Right atrium auricular region (tissue), 2 donors: Measurements from ENCODE around the gene PNMA6E. TPM values are rescaled to one million over a fixed set of nuclear protein-coding genes. Genes with fewer than 3 reads are reported as not detected.

Experiments used
- DNase-seq: peaks from one replicate; pipeline ENCODE4 v3.0.0-alpha.2; 2019; ENCODE audit warnings: low spot score
- H3K27ac ChIP-seq, 2 donors: fragments of 200-600 bp; sonication (generic); 1 replicate in 1 of 2; 2 replicates in 1 of 2; pipeline ENCODE4 v1.5.1; 2016 to 2019
- H3K27me3 ChIP-seq, 2 donors: fragments of 200-600 bp; sonication (generic); one replicate each; pipeline versions ENCODE4 v1.5.1 to v1.6.0; 2017 to 2019
- H3K36me3 ChIP-seq: fragments of 200-600 bp; sonication (generic); one replicate; pipeline ENCODE4 v1.5.1; 2016
- H3K4me1 ChIP-seq, 2 donors: fragments of 200-600 bp; sonication (generic); one replicate each; pipeline versions ENCODE4 v1.5.1 to v1.6.0; 2017 to 2019
- H3K4me3 ChIP-seq, 2 donors: fragments of 200-600 bp; sonication (generic); 1 replicate in 1 of 2; 2 replicates in 1 of 2; pipeline ENCODE4 v1.5.1; 2017 to 2019; ENCODE audit warnings: mild to moderate bottlenecking in 1 of 2, moderate library complexity in 1 of 2
- H3K9me3 ChIP-seq, 2 donors: fragments of 200-600 bp; sonication (generic); one replicate each; pipeline ENCODE4 v1.5.1; 2019
- CTCF ChIP-seq, 2 donors: fragments of 200-600 bp; sonication (generic); IDR thresholded peaks; one replicate each; pipeline ENCODE4 v1.5.1; 2019; ENCODE audit warnings: antibody characterized with exemption in 2 of 2
- total RNA-seq, 2 donors: library from RNA; depleted of rRNA; stranded (reverse); fragments of >200 nt; gene quantifications; one replicate each; pipeline ENCODE4 v1.1.0, GENCODE V29; 2016

Gene PNMA6E
- total RNA-seq, 2 donors from 2014 or later, result not detected

GRCh38 chrX:153347530-153347929, 53.6 kb downstream of the PNMA6E start:
- H3K27me3 ChIP-seq, result no peaks in the 10 kb centered on the region
- no peak overlapping the region for H3K27ac ChIP-seq
- H3K4me1 ChIP-seq, result no peaks in the 10 kb centered on the region
- peaks cover 19% of the 10 kb centered on the region for H3K36me3 ChIP-seq
- H3K9me3 ChIP-seq, result no peaks in the 10 kb centered on the region
- TF ChIP-seq CTCF (IDR thresholded peaks at IDR 0.05), result no peak
- no peak for DNase-seq
- H3K4me3 ChIP-seq, result no peak overlapping the region

Other genes starting within 250 kb of the PNMA6E start
- not detected for gene MAGEA1, start 222.1 kb downstream of the PNMA6E start, total RNA-seq
- gene PNMA6F, start 79.6 kb downstream of the PNMA6E start, total RNA-seq, result not detected
- 1 to 10 TPM; 5.9 to 7.2 TPM for gene ZNF275, start 67.2 kb downstream of the PNMA6E start, total RNA-seq
- 1 to 10 TPM in 1 of 2 donors, under 1 TPM in 1; 0.85 to 1.6 TPM for gene ZFP92, start 10.1 kb upstream of the PNMA6E start, total RNA-seq
- under 1 TPM in 1 of 2 donors, not detected in 1; 0.94 TPM for gene TREX2, start 44.7 kb upstream of the PNMA6E start, total RNA-seq
- gene HAUS7, start 69.2 kb upstream of the PNMA6E start, total RNA-seq, result 10 to 100 TPM; 10.5 to 15.9 TPM
- 100 to 1,000 TPM; 141 to 206 TPM for gene BGN, start 93.6 kb upstream of the PNMA6E start, total RNA-seq
- not detected for gene ATP2B3, start 116.3 kb upstream of the PNMA6E start, total RNA-seq
- 10 to 100 TPM; 48.0 to 65.0 TPM for gene CCNQ, start 197.8 kb upstream of the PNMA6E start, total RNA-seq
- gene DUSP9, start 245.9 kb upstream of the PNMA6E start, total RNA-seq, result not detected